HEK293T (cell line): Measurements from ENCODE around the gene PBRM1.

Source experiments
- BHLHE40 ChIP-seq: fragments of 450-650 bp; IDR thresholded peaks from 2 replicates; pipeline ENCODE4 v1.6.1; 2016; ENCODE audit warnings: mild to moderate bottlenecking, moderate library complexity, borderline replicate concordance
- FOXM1 ChIP-seq: fragments of 450-650 bp; IDR thresholded peaks from 2 replicates; pipeline ENCODE4 v1.6.1; 2017; ENCODE audit warnings: mild to moderate bottlenecking, borderline replicate concordance
- SP1 ChIP-seq: fragments of 450-650 bp; IDR thresholded peaks from 2 replicates; pipeline ENCODE4 v1.6.1; 2017

- TF ChIP-seq FOXM1 (no peak), BHLHE40 (no peak), SP1 (no peak)
Measured at GRCh38 chr3:52615166-52615565, 70.5 kb downstream of the PBRM1 start.
